ENCODE data around the gene CREBBP.

DNA sequence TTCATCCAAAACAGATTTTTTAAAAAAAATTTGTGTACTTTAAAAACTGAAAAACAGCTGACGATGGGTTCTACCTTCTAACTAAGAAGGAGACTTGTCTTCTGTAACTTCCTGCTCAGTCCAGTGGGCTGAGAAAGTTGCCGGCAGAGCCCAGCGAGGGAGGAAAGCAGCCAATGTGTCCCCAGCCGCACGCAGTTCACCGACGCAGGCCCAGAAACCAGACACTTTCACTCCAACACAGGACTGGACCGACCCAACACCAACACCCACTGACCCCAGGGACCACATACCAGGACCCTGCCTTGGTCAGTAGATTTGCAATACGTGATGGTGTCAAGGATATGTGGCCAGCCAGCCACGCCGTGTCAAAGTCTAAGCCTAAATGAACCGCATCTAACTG is 188.8 kb downstream of the CREBBP start:
- TF ChIP-seq CTCF (IDR thresholded peaks at IDR 0.05 in 8 of 11, conservative IDR thresholded peaks at IDR 0.05 in 3 of 11) (no peak), POLR2AphosphoS5 (IDR thresholded peaks at IDR 0.05) (no peak), POLR2A (IDR thresholded peaks at IDR 0.05) (no peak)
